ENCODE measurements around the gene APBB1IP. TPM values are rescaled to one million over a fixed set of nuclear protein-coding genes. Genes with fewer than 3 reads are reported as not detected.
"Not testable (repeated sequence)": the region's sequence is repeated elsewhere in the genome, so short reads cannot be mapped to it uniquely, and the experiment has no call there.

APBB1IP gene
- total RNA-seq, 1 experiment from 2014 or later, result not detected

DNA sequence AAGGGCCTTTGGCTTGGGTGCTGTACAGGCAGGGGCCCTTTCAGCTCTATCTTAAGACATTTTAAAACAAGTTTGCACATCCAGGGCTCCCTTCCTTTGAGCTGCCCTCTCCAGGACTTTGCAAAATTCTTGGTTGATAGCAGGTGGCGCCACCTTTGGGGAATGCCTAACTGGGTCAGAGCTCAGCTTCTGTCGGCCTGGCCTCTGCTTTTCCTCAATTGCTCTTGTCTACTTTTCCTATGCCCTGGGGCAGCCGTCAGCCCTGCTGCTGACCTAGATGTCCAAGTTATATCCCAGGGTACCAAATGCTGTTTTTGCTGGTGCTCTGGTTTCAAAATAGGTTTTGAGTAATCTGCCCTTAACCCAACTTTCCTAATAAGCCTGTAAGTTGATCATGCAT is 65.8 kb downstream of the APBB1IP start:
- H3T11ph ChIP-seq (ENCODE audit: low read length), result no peak overlapping the region
- Mint-ChIP-seq H3K9me3 (no peaks in the 10 kb centered on the region), H3K27ac (no peak overlapping the region), H3K36me3 (ENCODE audit: insufficient read depth in 1 of 3, low read depth in 3 of 3) (no peaks in the 10 kb centered on the region), H3K27me3 (ENCODE audit: low read depth) (no peaks in the 10 kb centered on the region; the same call in 1 of the 2 replicates), H3K4me3 (no peak overlapping the region), H3K4me1 (no peaks in the 10 kb centered on the region; a peak in 1 of 4 replicates)
- H3K23me2 ChIP-seq (ENCODE audit: insufficient read length, low read depth, low read length, poor library complexity, severe bottlenecking), result no peaks in the 10 kb centered on the region
- H2BK20ac ChIP-seq (ENCODE audit: low read depth, low read length, poor library complexity, severe bottlenecking), result no peak overlapping the region
- H3K4me2 ChIP-seq (ENCODE audit: insufficient read depth, insufficient read length, low read length), result no peak overlapping the region
- H2BK5ac ChIP-seq (ENCODE audit: insufficient read length, low read length), result no peak overlapping the region
- no peak overlapping the region for H3K14ac ChIP-seq (ENCODE audit: insufficient read depth, low read length)
- H4K8ac ChIP-seq (replicated peaks; ENCODE audit: insufficient read length, low read depth, low read length), result no peak overlapping the region
- peak overlapping the region; percentile 83 for H2AFZ ChIP-seq (ENCODE audit: low read length)
- peak; percentile 53 for DNase-seq
- H4K5ac ChIP-seq (ENCODE audit: insufficient read length, low read depth, low read length), result no peak overlapping the region
- H3K4ac ChIP-seq (ENCODE audit: low read depth, low read length), result no peak overlapping the region
- H3K18ac ChIP-seq (ENCODE audit: insufficient read length, low read depth, low read length), result no peak overlapping the region
- H3K79me2 ChIP-seq (ENCODE audit: insufficient read depth, low read length), result no peaks in the 10 kb centered on the region
- WGBS (ENCODE audit: extremely low coverage, insufficient read length, low lambda C conversion rate), result no CpG with 5 or more reads among the region's 3 CpGs
- no peak overlapping the region for H2BK12ac ChIP-seq (ENCODE audit: insufficient read length, low read depth, low read length)
- H3K4me1 ChIP-seq (ENCODE audit: insufficient read depth, low read length), result no peaks in the 10 kb centered on the region
- H3K9ac ChIP-seq (ENCODE audit: extremely low read depth, insufficient read length, low read length), result no peak overlapping the region
- no peaks in the 10 kb centered on the region for H3K9me3 ChIP-seq (ENCODE audit: control insufficient read depth, low read depth, low read length)
- no peak overlapping the region for H2AK5ac ChIP-seq (ENCODE audit: insufficient read length, low read length)
- no peak overlapping the region for H2BK15ac ChIP-seq (ENCODE audit: low read depth, low read length)
- H3K27me3 ChIP-seq (ENCODE audit: insufficient read depth, low read length), result no peaks in the 10 kb centered on the region
- no peaks in the 10 kb centered on the region for H3K79me1 ChIP-seq (ENCODE audit: insufficient read depth, low read depth, low read length, poor library complexity, severe bottlenecking)
- no peak overlapping the region for H3K27ac ChIP-seq (ENCODE audit: insufficient read length, low read depth, low read length)
- no peak overlapping the region for H4K91ac ChIP-seq (ENCODE audit: insufficient read length, low read depth, low read length)
- no peak overlapping the region for H3K23ac ChIP-seq (ENCODE audit: insufficient read length, low read depth, low read length)
- no peak overlapping the region for H2BK120ac ChIP-seq (ENCODE audit: low read depth, low read length, poor library complexity, severe bottlenecking)
- H4K20me1 ChIP-seq (ENCODE audit: control insufficient read depth, insufficient read depth, insufficient read length), result no peaks in the 10 kb centered on the region
- H3K56ac ChIP-seq (ENCODE audit: insufficient read length, low read depth, low read length), result no peak overlapping the region
- TF ChIP-seq, protein P1, sequence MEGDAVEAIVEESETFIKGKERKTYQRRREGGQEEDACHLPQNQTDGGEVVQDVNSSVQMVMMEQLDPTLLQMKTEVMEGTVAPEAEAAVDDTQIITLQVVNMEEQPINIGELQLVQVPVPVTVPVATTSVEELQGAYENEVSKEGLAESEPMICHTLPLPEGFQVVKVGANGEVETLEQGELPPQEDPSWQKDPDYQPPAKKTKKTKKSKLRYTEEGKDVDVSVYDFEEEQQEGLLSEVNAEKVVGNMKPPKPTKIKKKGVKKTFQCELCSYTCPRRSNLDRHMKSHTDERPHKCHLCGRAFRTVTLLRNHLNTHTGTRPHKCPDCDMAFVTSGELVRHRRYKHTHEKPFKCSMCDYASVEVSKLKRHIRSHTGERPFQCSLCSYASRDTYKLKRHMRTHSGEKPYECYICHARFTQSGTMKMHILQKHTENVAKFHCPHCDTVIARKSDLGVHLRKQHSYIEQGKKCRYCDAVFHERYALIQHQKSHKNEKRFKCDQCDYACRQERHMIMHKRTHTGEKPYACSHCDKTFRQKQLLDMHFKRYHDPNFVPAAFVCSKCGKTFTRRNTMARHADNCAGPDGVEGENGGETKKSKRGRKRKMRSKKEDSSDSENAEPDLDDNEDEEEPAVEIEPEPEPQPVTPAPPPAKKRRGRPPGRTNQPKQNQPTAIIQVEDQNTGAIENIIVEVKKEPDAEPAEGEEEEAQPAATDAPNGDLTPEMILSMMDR (conservative IDR thresholded peaks at IDR 0.05), result peak; percentile 65

DNA sequence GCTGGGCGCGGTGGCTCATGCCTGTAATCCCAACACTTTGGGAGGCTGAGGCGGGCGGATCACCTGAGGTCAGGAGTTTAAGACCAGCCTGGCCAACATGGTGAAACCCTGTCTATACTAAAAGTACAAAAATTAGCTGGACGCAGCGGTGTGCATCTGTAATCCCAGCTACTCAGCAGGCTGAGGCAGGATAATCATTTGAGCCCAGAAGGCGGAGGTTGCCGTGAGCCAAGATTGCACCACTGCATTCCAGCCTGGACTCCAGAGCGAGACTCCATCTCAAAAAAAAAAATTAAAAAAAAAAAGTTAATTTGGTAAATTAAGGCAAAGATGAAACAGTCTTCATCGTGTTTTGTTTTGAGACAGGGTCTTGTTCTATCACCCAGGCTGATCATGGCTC is 66.3 kb downstream of the APBB1IP start:
- H3K14ac ChIP-seq (ENCODE audit: insufficient read depth, low read length); H3K27me3 ChIP-seq (ENCODE audit: insufficient read depth, low read length); H3K56ac ChIP-seq (ENCODE audit: insufficient read length, low read depth, low read length); H2AFZ ChIP-seq (ENCODE audit: low read length); H3K9me3 ChIP-seq (ENCODE audit: control insufficient read depth, low read depth, low read length); H3K9ac ChIP-seq (ENCODE audit: extremely low read depth, insufficient read length, low read length); H3K79me2 ChIP-seq (ENCODE audit: insufficient read depth, low read length); H2BK12ac ChIP-seq (ENCODE audit: insufficient read length, low read depth, low read length); H3K9me3 Mint-ChIP-seq; H3K4me2 ChIP-seq (ENCODE audit: insufficient read depth, insufficient read length, low read length); H2BK20ac ChIP-seq (ENCODE audit: low read depth, low read length, poor library complexity, severe bottlenecking); H3K36me3 Mint-ChIP-seq (ENCODE audit: insufficient read depth in 1 of 3, low read depth in 3 of 3); H3K27ac Mint-ChIP-seq; H3K4ac ChIP-seq (ENCODE audit: low read depth, low read length); H3K79me1 ChIP-seq (ENCODE audit: insufficient read depth, low read depth, low read length, poor library complexity, severe bottlenecking); H3K4me3 Mint-ChIP-seq; H4K5ac ChIP-seq (ENCODE audit: insufficient read length, low read depth, low read length); H3K4me1 Mint-ChIP-seq; H3T11ph ChIP-seq (ENCODE audit: low read length); DNase-seq; H4K8ac ChIP-seq (replicated peaks; ENCODE audit: insufficient read length, low read depth, low read length); H3K27me3 Mint-ChIP-seq (ENCODE audit: low read depth); H3K27ac ChIP-seq (ENCODE audit: insufficient read length, low read depth, low read length); H3K18ac ChIP-seq (ENCODE audit: insufficient read length, low read depth, low read length); H2BK120ac ChIP-seq (ENCODE audit: low read depth, low read length, poor library complexity, severe bottlenecking); H3K23ac ChIP-seq (ENCODE audit: insufficient read length, low read depth, low read length); H2BK5ac ChIP-seq (ENCODE audit: insufficient read length, low read length); H4K91ac ChIP-seq (ENCODE audit: insufficient read length, low read depth, low read length); H3K23me2 ChIP-seq (ENCODE audit: insufficient read length, low read depth, low read length, poor library complexity, severe bottlenecking); H3K4me1 ChIP-seq (ENCODE audit: insufficient read depth, low read length); H2AK5ac ChIP-seq (ENCODE audit: insufficient read length, low read length); H4K20me1 ChIP-seq (ENCODE audit: control insufficient read depth, insufficient read depth, insufficient read length); H2BK15ac ChIP-seq (ENCODE audit: low read depth, low read length): not testable (repeated sequence)
- no CpG with 5 or more reads among the region's 10 CpGs for WGBS (ENCODE audit: extremely low coverage, insufficient read length, low lambda C conversion rate)

Measured in H9 (cell line).